Measurements from ENCODE around the gene STAT5B. TPM values are rescaled to one million over a fixed set of nuclear protein-coding genes. Genes with fewer than 3 reads are reported as not detected.

STAT5B gene
- total and polyA plus RNA-seq, 9 of the 15 experiments (the other 6 are each of a cell fraction or from before 2014, with no cell fraction given): 20.8 to 176 (median 92.4) TPM

DNA sequence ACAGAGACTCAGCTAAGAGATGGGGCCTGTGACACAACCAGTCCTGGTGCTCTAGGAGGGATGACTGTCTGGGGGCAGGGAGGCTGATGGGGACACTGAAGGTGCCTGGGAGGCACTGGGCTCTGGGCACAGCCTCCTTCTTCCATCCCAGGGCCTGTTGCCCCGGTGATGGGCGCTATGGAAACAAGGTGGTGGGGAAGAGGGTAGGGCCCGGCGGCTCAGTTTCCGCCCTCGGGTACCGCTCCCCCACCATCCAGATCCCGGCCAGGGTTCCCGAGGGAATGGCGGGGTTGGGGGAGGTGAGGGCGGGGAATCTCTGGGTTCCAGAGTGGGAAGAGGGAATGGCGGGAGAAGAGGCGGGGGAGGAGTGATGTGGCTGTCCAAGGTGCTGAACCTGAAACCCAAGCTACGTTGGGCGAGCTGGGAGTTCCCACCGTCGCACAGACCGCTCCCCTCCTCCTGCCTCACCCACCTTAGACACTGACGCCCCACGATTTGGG, 96.2 kb downstream of the STAT5B start (continued):
- peak; percentile 94 for TF ChIP-seq PRMT5 (CRISPR knock-in tag; IDR thresholded peaks at IDR 0.05)
- TF ChIP-seq SMARCE1 (IDR thresholded peaks at IDR 0.05): no peak; the same call in 1 of the 2 replicates
- TF ChIP-seq MXI1 (IDR thresholded peaks at IDR 0.05; ENCODE audit: low read depth, low read length): peak; percentile 64; the same call in 1 of the 2 replicates
- no peak for TF ChIP-seq MEIS2 (IDR thresholded peaks at IDR 0.05; ENCODE audit: partially characterized antibody)
- no peak for TF ChIP-seq FOSL1 (tag; conservative IDR thresholded peaks at IDR 0.05)
- TF ChIP-seq HDAC2 (IDR thresholded peaks at IDR 0.05): peak; percentile 82
- TF ChIP-seq DMBX1 (CRISPR knock-in tag; IDR thresholded peaks at IDR 0.05; ENCODE audit: borderline replicate concordance): peak; percentile 24; the same call in 1 of the 2 replicates
- TF ChIP-seq, protein P1, sequence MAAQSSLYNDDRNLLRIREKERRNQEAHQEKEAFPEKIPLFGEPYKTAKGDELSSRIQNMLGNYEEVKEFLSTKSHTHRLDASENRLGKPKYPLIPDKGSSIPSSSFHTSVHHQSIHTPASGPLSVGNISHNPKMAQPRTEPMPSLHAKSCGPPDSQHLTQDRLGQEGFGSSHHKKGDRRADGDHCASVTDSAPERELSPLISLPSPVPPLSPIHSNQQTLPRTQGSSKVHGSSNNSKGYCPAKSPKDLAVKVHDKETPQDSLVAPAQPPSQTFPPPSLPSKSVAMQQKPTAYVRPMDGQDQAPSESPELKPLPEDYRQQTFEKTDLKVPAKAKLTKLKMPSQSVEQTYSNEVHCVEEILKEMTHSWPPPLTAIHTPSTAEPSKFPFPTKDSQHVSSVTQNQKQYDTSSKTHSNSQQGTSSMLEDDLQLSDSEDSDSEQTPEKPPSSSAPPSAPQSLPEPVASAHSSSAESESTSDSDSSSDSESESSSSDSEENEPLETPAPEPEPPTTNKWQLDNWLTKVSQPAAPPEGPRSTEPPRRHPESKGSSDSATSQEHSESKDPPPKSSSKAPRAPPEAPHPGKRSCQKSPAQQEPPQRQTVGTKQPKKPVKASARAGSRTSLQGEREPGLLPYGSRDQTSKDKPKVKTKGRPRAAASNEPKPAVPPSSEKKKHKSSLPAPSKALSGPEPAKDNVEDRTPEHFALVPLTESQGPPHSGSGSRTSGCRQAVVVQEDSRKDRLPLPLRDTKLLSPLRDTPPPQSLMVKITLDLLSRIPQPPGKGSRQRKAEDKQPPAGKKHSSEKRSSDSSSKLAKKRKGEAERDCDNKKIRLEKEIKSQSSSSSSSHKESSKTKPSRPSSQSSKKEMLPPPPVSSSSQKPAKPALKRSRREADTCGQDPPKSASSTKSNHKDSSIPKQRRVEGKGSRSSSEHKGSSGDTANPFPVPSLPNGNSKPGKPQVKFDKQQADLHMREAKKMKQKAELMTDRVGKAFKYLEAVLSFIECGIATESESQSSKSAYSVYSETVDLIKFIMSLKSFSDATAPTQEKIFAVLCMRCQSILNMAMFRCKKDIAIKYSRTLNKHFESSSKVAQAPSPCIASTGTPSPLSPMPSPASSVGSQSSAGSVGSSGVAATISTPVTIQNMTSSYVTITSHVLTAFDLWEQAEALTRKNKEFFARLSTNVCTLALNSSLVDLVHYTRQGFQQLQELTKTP (IDR thresholded peaks at IDR 0.05; ENCODE audit: low read depth in 1 of 2, partially characterized antibody in 2 of 2): peak in 1 of 2 experiments; percentile 72
- TF ChIP-seq SMARCA5 (IDR thresholded peaks at IDR 0.05): no peak
- no peak for TF ChIP-seq CHD2 (IDR thresholded peaks at IDR 0.05; ENCODE audit: low read depth, low read length)
- TF ChIP-seq, protein P2, sequence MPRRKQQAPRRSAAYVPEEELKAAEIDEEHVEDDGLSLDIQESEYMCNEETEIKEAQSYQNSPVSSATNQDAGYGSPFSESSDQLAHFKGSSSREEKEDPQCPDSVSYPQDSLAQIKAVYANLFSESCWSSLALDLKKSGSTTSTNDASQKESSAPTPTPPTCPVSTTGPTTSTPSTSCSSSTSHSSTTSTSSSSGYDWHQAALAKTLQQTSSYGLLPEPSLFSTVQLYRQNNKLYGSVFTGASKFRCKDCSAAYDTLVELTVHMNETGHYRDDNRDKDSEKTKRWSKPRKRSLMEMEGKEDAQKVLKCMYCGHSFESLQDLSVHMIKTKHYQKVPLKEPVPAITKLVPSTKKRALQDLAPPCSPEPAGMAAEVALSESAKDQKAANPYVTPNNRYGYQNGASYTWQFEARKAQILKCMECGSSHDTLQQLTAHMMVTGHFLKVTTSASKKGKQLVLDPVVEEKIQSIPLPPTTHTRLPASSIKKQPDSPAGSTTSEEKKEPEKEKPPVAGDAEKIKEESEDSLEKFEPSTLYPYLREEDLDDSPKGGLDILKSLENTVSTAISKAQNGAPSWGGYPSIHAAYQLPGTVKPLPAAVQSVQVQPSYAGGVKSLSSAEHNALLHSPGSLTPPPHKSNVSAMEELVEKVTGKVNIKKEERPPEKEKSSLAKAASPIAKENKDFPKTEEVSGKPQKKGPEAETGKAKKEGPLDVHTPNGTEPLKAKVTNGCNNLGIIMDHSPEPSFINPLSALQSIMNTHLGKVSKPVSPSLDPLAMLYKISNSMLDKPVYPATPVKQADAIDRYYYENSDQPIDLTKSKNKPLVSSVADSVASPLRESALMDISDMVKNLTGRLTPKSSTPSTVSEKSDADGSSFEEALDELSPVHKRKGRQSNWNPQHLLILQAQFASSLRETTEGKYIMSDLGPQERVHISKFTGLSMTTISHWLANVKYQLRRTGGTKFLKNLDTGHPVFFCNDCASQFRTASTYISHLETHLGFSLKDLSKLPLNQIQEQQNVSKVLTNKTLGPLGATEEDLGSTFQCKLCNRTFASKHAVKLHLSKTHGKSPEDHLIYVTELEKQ (CRISPR knock-in tag; IDR thresholded peaks at IDR 0.05): no peak
- TF ChIP-seq PHTF2 (CRISPR knock-in tag; IDR thresholded peaks at IDR 0.05): no peak
- TF ChIP-seq, protein P3, sequence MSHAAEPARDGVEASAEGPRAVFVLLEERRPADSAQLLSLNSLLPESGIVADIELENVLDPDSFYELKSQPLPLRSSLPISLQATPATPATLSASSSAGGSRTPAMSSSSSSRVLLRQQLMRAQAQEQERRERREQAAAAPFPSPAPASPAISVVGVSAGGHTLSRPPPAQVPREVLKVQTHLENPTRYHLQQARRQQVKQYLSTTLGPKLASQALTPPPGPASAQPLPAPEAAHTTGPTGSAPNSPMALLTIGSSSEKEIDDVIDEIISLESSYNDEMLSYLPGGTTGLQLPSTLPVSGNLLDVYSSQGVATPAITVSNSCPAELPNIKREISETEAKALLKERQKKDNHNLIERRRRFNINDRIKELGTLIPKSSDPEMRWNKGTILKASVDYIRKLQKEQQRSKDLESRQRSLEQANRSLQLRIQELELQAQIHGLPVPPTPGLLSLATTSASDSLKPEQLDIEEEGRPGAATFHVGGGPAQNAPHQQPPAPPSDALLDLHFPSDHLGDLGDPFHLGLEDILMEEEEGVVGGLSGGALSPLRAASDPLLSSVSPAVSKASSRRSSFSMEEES (CRISPR knock-in tag; IDR thresholded peaks at IDR 0.05): no peak
- TF ChIP-seq, protein P4, sequence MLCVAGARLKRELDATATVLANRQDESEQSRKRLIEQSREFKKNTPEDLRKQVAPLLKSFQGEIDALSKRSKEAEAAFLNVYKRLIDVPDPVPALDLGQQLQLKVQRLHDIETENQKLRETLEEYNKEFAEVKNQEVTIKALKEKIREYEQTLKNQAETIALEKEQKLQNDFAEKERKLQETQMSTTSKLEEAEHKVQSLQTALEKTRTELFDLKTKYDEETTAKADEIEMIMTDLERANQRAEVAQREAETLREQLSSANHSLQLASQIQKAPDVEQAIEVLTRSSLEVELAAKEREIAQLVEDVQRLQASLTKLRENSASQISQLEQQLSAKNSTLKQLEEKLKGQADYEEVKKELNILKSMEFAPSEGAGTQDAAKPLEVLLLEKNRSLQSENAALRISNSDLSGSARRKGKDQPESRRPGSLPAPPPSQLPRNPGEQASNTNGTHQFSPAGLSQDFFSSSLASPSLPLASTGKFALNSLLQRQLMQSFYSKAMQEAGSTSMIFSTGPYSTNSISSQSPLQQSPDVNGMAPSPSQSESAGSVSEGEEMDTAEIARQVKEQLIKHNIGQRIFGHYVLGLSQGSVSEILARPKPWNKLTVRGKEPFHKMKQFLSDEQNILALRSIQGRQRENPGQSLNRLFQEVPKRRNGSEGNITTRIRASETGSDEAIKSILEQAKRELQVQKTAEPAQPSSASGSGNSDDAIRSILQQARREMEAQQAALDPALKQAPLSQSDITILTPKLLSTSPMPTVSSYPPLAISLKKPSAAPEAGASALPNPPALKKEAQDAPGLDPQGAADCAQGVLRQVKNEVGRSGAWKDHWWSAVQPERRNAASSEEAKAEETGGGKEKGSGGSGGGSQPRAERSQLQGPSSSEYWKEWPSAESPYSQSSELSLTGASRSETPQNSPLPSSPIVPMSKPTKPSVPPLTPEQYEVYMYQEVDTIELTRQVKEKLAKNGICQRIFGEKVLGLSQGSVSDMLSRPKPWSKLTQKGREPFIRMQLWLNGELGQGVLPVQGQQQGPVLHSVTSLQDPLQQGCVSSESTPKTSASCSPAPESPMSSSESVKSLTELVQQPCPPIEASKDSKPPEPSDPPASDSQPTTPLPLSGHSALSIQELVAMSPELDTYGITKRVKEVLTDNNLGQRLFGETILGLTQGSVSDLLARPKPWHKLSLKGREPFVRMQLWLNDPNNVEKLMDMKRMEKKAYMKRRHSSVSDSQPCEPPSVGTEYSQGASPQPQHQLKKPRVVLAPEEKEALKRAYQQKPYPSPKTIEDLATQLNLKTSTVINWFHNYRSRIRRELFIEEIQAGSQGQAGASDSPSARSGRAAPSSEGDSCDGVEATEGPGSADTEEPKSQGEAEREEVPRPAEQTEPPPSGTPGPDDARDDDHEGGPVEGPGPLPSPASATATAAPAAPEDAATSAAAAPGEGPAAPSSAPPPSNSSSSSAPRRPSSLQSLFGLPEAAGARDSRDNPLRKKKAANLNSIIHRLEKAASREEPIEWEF (CRISPR knock-in tag; IDR thresholded peaks at IDR 0.05): no peak

All from K562 (cell line).